Measurements from ENCODE around the gene MROH2B. TPM values are rescaled to one million over a fixed set of nuclear protein-coding genes. Genes with fewer than 3 reads are reported as not detected.

The MROH2B gene
- total RNA-seq, 1 donor from 2014 or later = not detected

GRCh38 chr5:40991168-40991980, 79.8 kb downstream of the MROH2B start:
- Histone ChIP-seq H4K20me1 (ENCODE audit: low read depth) (no peaks in the 10 kb centered on the region), H3K9ac (no peak overlapping the region), H3F3A (ENCODE audit: low read depth) (no peaks in the 10 kb centered on the region), H3K9me3 (ENCODE audit: low read depth) (no peaks in the 10 kb centered on the region), H3K4me2 (no peak overlapping the region), H2AFZ (replicated peaks) (no peak overlapping the region), H3K27ac (no peak overlapping the region), H3K4me1 (no peaks in the 10 kb centered on the region), H3K27me3 (no peaks in the 10 kb centered on the region), H3K79me2 (ENCODE audit: low read depth) (no peaks in the 10 kb centered on the region), H3K4me3 (no peak overlapping the region), H3K36me3 (no peaks in the 10 kb centered on the region)
- Mint-ChIP-seq H3K27me3 (ENCODE audit: insufficient read depth, low read depth) (peaks cover 2% of the 10 kb centered on the region), H3K4me1 (no peaks in the 10 kb centered on the region), H3K27ac (no peak overlapping the region), H3K9me3 (no peaks in the 10 kb centered on the region), H3K4me3 (no peak overlapping the region), H3K36me3 (no peaks in the 10 kb centered on the region)
- no peak for TF ChIP-seq CTCF (IDR thresholded peaks at IDR 0.05)
- TF ChIP-seq EZH2phosphoT487 (IDR thresholded peaks at IDR 0.05) = no peak
- no peak for TF ChIP-seq EZH2 (IDR thresholded peaks at IDR 0.05)
- DNase-seq (ENCODE audit: low spot score) = no peak

GRCh38 chr5:40988746-40989510, 82.2 kb downstream of the MROH2B start:
- Histone ChIP-seq H3K27me3 (no peaks in the 10 kb centered on the region), H3K9ac (no peak overlapping the region), H2AFZ (replicated peaks) (no peak overlapping the region), H3K4me3 (no peak overlapping the region), H3K79me2 (ENCODE audit: low read depth) (no peaks in the 10 kb centered on the region), H3K4me1 (no peaks in the 10 kb centered on the region), H3K36me3 (no peaks in the 10 kb centered on the region), H3F3A (ENCODE audit: low read depth) (no peaks in the 10 kb centered on the region), H4K20me1 (ENCODE audit: low read depth) (no peaks in the 10 kb centered on the region), H3K4me2 (no peak overlapping the region), H3K9me3 (ENCODE audit: low read depth) (no peaks in the 10 kb centered on the region), H3K27ac (no peak overlapping the region)
- Mint-ChIP-seq H3K4me1 (peaks cover 4% of the 10 kb centered on the region), H3K27ac (no peak overlapping the region), H3K4me3 (no peak overlapping the region), H3K9me3 (no peaks in the 10 kb centered on the region), H3K27me3 (ENCODE audit: insufficient read depth, low read depth) (peaks cover 2% of the 10 kb centered on the region), H3K36me3 (no peaks in the 10 kb centered on the region)
- TF ChIP-seq EZH2phosphoT487 (IDR thresholded peaks at IDR 0.05) = no peak
- TF ChIP-seq EZH2 (IDR thresholded peaks at IDR 0.05) = no peak
- TF ChIP-seq CTCF (IDR thresholded peaks at IDR 0.05) = no peak
- no peak for DNase-seq (ENCODE audit: low spot score)

GRCh38 chr5:40987349-40987748, 83.8 kb downstream of the MROH2B start:
- DNase-seq (ENCODE audit: low spot score) = no peak
- Histone ChIP-seq H3K4me1 (no peaks in the 10 kb centered on the region), H3K9ac (no peak overlapping the region), H3F3A (ENCODE audit: low read depth) (no peaks in the 10 kb centered on the region), H3K9me3 (ENCODE audit: low read depth) (no peaks in the 10 kb centered on the region), H2AFZ (replicated peaks) (no peak overlapping the region), H3K4me3 (no peak overlapping the region), H3K4me2 (no peak overlapping the region), H3K79me2 (ENCODE audit: low read depth) (no peaks in the 10 kb centered on the region), H3K27me3 (no peaks in the 10 kb centered on the region), H3K27ac (no peak overlapping the region), H4K20me1 (ENCODE audit: low read depth) (no peaks in the 10 kb centered on the region), H3K36me3 (no peaks in the 10 kb centered on the region)
- no peaks in the 10 kb centered on the region for H3K27me3 Mint-ChIP-seq (ENCODE audit: insufficient read depth, low read depth)
- H3K4me3 Mint-ChIP-seq = no peak overlapping the region
- no peaks in the 10 kb centered on the region for H3K36me3 Mint-ChIP-seq
- no peak overlapping the region for H3K27ac Mint-ChIP-seq
- H3K4me1 Mint-ChIP-seq = peaks cover 4% of the 10 kb centered on the region
- no peaks in the 10 kb centered on the region for H3K9me3 Mint-ChIP-seq
- no peak for TF ChIP-seq EZH2phosphoT487 (IDR thresholded peaks at IDR 0.05)

All from neural progenitor cell (in vitro differentiated cells).